Peyer's patch (tissue), 4 donors: ENCODE data around the gene WBP2. TPM values are rescaled to one million over a fixed set of nuclear protein-coding genes. Genes with fewer than 3 reads are reported as not detected.

Experiments used
- DNase-seq, 3 donors: peaks; one replicate each; pipeline ENCODE4 v3.0.0-alpha.2; 2017 to 2019
- H3K27ac ChIP-seq, 4 donors: fragments of 200-600 bp; sonication (generic); one replicate each; pipeline ENCODE4 v1.5.1; 2016 to 2019
- H3K27me3 ChIP-seq, 2 donors: fragments of 200-600 bp; sonication (generic); one replicate each; pipeline ENCODE4 v1.5.1; 2019
- H3K36me3 ChIP-seq, 3 donors: fragments of 200-600 bp; sonication (generic); one replicate each; pipeline ENCODE4 v1.5.1; 2016 to 2019
- H3K4me1 ChIP-seq, 4 donors: fragments of 200-600 bp; sonication (generic); one replicate each; pipeline ENCODE4 v1.5.1; 2016 to 2019
- H3K4me3 ChIP-seq, 4 donors: fragments of 200-600 bp; sonication (generic); 1 replicate in 3 of 4; 2 replicates in 1 of 4; pipeline ENCODE4 v1.5.1; 2016 to 2019; ENCODE audit warnings: mild to moderate bottlenecking in 1 of 4
- H3K9me3 ChIP-seq, 4 donors: fragments of 200-600 bp; sonication (generic); one replicate each; pipeline ENCODE4 v1.5.1; 2016 to 2019; ENCODE audit warnings: mild to moderate bottlenecking in 1 of 4
- POLR2A ChIP-seq, 2 donors: fragments of 450-650 bp; IDR thresholded peaks; one replicate each; pipeline ENCODE4 v1.5.1; 2017; ENCODE audit warnings: antibody characterized with exemption in 2 of 2, mild to moderate bottlenecking in 2 of 2, moderate library complexity in 2 of 2
- total RNA-seq, 4 donors: library from RNA; depleted of rRNA; stranded (reverse); fragments of >200 nt; gene quantifications; one replicate each; pipeline ENCODE4 v1.1.0, GENCODE V29; 2016
- TF ChIP-seq, protein P1 (sequence below), 6 experiments: fragments of 450-650 bp in 4 of 6; fragments of 200-600 bp in 2 of 6; sonication (generic) in 1 of 6; IDR thresholded peaks; one replicate each; pipeline ENCODE4 v1.5.1; 2017 to 2019; ENCODE audit warnings: antibody characterized with exemption in 6 of 6, mild to moderate bottlenecking in 3 of 6, moderate library complexity in 1 of 6

The WBP2 gene
- total RNA-seq, 4 donors from 2014 or later = 45.4 to 61.4 (median 53.7) TPM

DNA sequence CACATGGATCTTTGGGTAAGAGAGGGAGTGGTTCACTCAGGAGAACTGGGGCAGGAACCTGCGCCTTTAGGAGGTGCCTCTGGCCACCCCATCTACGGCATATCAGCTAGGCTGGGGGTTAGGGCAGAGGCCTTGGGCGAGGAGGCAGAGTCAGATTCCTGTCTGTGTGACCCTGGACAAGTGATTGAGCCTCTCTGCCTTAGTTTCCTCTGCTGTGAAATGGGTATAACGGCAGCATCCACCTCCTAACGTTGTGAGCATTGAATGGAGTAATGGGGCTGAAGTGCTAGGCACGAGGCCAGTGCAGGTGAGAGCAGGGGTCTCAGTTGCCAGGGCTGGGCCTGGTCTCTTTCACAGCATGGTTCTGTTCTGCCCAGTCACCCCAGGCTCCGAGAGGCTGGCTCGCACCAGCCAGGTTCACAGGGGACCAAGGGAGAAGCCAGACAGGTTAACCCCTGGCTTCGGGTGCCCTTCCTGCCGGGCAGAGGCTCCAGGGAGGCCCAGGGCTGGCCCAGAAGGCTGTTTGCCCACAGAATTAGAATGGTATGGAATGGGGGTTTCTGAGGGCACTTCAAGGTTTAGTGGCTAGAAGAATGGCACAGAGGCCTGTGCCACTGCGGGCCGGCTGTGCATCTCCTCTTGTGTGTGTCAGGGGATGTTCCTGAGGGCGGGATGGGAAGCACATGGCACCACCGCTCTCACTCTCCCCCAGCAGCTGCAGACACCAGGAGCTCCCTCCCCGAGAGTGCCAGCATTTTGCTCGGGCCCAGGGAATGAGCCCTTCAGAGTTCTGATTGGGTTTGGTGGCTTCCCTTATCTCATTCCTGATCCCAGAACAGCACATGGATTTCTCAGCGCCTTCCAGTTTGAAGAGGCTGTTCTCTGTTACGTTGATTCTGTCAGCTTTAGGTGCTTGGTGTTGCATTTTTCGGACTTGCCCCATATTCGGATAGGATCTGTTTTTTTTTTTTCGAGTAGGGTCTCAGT is 34.7 kb downstream of the WBP2 start:
- no peak overlapping the region for H3K4me3 ChIP-seq
- H3K36me3 ChIP-seq = peaks cover 0 to 91% (median 0%) of the 10 kb centered on the region in 3 donors
- TF ChIP-seq, protein P1, sequence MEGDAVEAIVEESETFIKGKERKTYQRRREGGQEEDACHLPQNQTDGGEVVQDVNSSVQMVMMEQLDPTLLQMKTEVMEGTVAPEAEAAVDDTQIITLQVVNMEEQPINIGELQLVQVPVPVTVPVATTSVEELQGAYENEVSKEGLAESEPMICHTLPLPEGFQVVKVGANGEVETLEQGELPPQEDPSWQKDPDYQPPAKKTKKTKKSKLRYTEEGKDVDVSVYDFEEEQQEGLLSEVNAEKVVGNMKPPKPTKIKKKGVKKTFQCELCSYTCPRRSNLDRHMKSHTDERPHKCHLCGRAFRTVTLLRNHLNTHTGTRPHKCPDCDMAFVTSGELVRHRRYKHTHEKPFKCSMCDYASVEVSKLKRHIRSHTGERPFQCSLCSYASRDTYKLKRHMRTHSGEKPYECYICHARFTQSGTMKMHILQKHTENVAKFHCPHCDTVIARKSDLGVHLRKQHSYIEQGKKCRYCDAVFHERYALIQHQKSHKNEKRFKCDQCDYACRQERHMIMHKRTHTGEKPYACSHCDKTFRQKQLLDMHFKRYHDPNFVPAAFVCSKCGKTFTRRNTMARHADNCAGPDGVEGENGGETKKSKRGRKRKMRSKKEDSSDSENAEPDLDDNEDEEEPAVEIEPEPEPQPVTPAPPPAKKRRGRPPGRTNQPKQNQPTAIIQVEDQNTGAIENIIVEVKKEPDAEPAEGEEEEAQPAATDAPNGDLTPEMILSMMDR (IDR thresholded peaks at IDR 0.05) = no peak
- no peak for TF ChIP-seq POLR2A (IDR thresholded peaks at IDR 0.05)
- H3K4me1 ChIP-seq = peaks cover 0 to 4% (median 0%) of the 10 kb centered on the region in 4 donors
- H3K27me3 ChIP-seq = no peaks in the 10 kb centered on the region
- no peak overlapping the region for H3K27ac ChIP-seq
- no peaks in the 10 kb centered on the region for H3K9me3 ChIP-seq
- no peak for DNase-seq

DNA sequence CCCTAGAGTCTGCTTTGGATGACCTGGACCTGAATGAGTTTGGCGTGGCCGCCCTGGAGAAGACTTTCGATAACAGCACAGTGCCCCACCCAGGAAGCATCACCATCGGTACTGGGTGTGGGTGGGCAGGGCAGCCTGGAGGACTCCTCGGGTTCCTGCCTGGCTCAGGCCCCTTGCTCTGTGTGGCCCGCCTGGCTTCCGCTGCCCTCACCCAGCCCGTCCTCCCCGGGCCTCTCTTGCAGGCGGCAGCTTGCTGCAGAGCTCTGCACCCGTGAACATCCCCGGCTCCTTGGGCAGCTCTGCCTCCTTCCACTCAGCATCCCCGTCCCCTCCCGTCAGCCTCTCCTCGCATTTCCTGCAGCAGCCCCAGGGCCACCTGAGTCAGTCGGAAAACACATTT is 35.5 kb downstream of the WBP2 start:
- TF ChIP-seq, protein P1 (IDR thresholded peaks at IDR 0.05) = no peak
- no peak for TF ChIP-seq POLR2A (IDR thresholded peaks at IDR 0.05)
- DNase-seq = no peak
- Histone ChIP-seq H3K9me3 (no peaks in the 10 kb centered on the region), H3K4me3 (no peak overlapping the region), H3K36me3 (peaks cover 0 to 91% (median 0%) of the 10 kb centered on the region in 3 donors), H3K4me1 (peaks cover 0 to 4% (median 0%) of the 10 kb centered on the region in 4 donors), H3K27ac (no peak overlapping the region), H3K27me3 (no peaks in the 10 kb centered on the region)

DNA sequence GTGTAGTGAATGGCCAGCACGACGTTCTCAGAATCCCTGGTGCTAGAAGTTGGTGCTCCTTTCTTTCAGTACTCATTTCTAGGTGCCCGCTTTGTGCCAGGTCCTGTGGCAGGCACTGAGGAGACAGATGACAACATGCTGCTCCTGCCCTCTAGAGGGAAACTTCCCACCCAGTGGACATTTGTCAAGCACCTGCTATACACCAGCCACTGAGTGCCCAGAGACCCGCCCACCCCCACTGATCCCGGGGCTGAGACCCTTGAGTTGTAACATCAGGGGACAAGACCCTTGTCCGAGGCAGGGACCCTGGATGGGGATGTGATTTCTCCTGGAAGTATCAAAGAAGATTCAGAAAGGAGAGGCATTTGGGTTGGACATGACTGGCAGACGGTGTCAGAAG is 36.0 kb downstream of the WBP2 start:
- no peaks in the 10 kb centered on the region for H3K27me3 ChIP-seq
- peaks cover 0 to 89% (median 0%) of the 10 kb centered on the region in 3 donors for H3K36me3 ChIP-seq
- no peak for TF ChIP-seq POLR2A (IDR thresholded peaks at IDR 0.05)
- TF ChIP-seq, protein P1 (IDR thresholded peaks at IDR 0.05) = no peak
- no peak overlapping the region for H3K4me3 ChIP-seq
- no peaks in the 10 kb centered on the region for H3K9me3 ChIP-seq
- H3K4me1 ChIP-seq = peaks cover 0 to 4% (median 0%) of the 10 kb centered on the region in 4 donors
- no peak overlapping the region for H3K27ac ChIP-seq
- no peak for DNase-seq

DNA sequence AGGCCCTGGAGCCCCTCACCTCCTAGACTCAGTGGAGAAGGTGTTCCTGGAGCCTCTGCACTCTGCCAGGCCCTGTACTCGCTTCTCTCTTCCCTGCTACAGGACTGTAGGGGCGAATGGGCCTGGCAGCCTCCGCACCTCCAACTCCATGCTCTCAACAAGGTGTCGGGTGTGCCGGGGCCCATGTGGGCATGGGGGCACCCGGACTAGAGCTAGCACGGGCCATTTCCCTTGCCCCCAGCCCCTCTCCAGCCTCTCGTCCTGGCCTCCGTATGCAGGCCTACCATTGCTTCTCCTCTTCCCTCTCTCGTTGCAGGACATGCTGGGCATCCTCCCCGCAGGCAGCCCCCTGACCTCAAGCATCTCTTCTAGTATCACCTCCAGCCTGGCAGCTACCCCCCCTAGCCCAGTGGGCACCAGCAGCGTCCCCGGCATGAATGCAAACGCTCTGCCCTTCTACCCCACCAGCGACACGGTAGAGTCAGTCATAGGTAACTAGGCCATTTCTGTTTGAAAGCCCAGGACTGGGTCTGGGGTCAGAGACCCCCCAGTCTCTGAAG is 36.7 kb downstream of the WBP2 start:
- Histone ChIP-seq H3K36me3 (peaks cover 0 to 87% (median 0%) of the 10 kb centered on the region in 3 donors), H3K9me3 (no peaks in the 10 kb centered on the region), H3K27ac (no peak overlapping the region), H3K4me1 (peaks cover 0 to 4% (median 0%) of the 10 kb centered on the region in 4 donors), H3K4me3 (no peak overlapping the region), H3K27me3 (no peaks in the 10 kb centered on the region)
- DNase-seq = no peak
- TF ChIP-seq, protein P1 (IDR thresholded peaks at IDR 0.05) = no peak
- TF ChIP-seq POLR2A (IDR thresholded peaks at IDR 0.05) = no peak

DNA sequence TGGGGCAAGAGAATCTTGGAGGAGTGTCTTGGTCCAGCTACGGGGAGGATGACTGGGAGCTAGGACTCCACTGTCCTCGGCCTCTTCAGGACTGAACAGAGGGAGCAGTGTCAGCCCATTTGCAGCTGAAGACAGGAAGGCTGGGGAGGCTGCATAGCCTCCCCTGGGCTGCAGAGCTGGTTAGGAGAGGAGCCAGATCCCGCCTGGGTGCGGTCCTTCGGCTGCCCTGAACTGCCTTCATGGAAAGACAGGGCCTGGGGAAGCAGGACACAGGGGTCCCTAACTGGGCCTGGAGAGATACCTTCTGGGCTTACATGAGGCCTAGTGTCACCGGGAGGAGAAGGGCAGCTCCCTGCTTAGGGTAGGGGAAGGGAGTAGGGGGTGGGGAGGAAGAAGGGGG is 37.6 kb downstream of the WBP2 start:
- Histone ChIP-seq H3K4me3 (no peak overlapping the region), H3K9me3 (no peaks in the 10 kb centered on the region), H3K27ac (no peak overlapping the region), H3K4me1 (peaks cover 0 to 4% (median 0%) of the 10 kb centered on the region in 4 donors), H3K27me3 (no peaks in the 10 kb centered on the region), H3K36me3 (peaks cover 0 to 87% (median 0%) of the 10 kb centered on the region in 3 donors)
- no peak for TF ChIP-seq POLR2A (IDR thresholded peaks at IDR 0.05)
- TF ChIP-seq, protein P1 (IDR thresholded peaks at IDR 0.05) = no peak
- no peak for DNase-seq
